OCI-LY3 (cell line): Measurements from ENCODE around the gene CLSTN1.

Source experiments
- CTCF ChIP-seq: fragments of 200-600, 300-600 bp; sonication (generic); IDR thresholded peaks from 2 replicates; pipeline ENCODE4 v1.5.1; 2014; ENCODE audit warnings: antibody characterized with exemption, low read length, low read depth
- EZH2phosphoT487 ChIP-seq: fragments of 200-600 bp; shearing (Covaris generic); IDR thresholded peaks from 2 replicates; pipeline ENCODE4 v1.6.1; 2018; ENCODE audit warnings: antibody characterized with exemption, mixed run types, low read depth

GRCh38 chr1:9823943-9824701 lies at the start of gene CLSTN1:
- TF ChIP-seq CTCF (no peak), EZH2phosphoT487 (no peak)
